Stimulated activated CD4-positive, alpha-beta T cell treated with anti-CD3 and anti-CD28 coated beads, Interleukin-15, amount 100 ng/mL, for 48 hours (primary cell): ENCODE data around the gene THAP12.

Experiments used
- DNase-seq, 2 donors: peaks; one replicate each; pipeline ENCODE4 v3.0.0-alpha.2; 2020; ENCODE audit warnings: low read depth in 2 of 2

Gene THAP12

DNA sequence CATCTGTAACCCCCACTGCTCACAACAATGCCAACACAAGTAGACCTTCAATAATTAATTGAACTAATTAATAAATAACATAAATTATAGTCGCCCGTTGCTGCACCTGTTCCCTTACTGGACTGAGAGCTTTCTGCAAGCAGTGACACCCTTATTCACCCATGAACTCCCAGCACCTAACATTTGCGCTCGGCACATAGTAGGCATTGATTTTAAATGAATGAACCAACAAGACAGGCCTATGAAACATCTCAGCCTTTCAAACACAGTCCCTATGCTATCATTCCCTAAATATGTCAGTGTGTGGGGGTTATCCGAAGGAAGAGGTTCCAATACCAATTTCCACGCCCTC, 1.1 kb downstream of the THAP12 start:
- DNase-seq: no peak

DNA sequence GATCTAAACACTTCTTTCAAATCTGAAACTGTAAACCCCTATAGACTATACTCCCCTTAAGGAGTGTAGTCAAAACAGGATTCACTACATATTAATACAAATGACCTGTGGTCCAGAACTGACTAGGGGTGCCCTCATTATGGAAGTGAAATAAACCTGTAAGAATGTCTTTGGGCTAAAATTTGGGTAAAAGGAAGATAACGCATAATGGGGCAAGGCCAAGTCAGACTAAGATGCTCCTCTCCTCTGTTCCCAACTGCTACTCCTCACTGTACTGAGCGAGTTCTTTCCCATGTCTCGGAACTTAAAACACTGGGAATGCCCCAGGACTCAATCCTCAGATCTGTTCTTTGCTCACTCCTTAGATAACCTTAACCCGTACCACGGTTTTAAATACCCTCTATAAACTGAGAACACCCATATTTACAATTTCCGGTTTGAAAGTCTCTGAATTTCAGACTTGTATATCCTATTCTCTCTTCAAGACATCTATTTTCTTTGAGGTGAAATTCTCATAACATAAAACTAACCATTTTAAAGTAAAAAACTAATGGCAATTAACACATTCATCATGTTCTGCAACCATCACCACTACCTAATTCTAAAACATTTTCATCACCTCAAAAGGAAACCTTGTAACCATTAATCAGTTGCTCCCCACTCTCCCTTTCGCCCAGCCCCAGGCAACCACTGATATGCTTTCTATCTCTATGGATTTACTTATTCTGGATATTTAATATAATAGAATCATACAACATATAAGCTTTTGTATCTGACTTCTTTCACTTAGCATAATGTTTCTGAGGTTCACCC, 4.0 kb downstream of the THAP12 start:
- no peak for DNase-seq

DNA sequence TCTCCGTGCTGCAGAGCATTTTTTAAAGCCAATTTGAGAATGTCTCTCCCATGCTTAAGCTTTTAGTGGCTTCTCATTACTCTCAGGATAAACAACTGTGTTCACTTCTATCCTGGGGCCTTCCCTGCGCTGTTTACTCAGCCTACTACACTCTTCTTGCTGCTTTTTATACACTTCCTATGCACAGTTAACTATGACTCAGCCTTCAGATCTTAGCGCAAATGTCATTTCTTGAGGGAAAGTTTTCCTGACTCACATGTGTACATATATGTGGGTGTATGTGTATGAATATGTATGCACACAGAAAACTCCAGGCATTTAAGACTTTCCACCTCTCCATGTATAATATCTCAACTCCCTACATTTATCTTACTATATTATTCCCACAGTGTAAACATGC, 9.8 kb downstream of the THAP12 start:
- peak in 1 of 2 donors; percentile 27 for DNase-seq

DNA sequence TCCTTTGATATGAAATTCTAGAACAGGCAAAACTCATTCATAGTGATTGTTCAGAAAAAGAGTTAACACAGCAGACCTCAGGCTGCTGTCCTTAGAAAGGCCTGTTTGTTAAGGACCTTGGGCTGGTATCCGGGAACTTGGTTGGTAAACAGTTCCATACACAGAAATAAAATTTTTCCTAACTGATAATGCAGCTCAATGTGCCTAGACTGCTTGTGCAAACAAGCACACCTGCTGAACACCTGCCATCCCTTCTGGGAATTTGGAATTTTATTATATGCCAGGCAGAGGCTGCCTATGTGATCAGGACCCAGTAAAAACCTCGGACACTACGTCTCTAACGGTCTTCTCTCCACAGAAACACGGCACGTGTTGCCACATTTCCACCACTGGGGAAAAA, 11.5 kb downstream of the THAP12 start:
- no peak for DNase-seq

DNA sequence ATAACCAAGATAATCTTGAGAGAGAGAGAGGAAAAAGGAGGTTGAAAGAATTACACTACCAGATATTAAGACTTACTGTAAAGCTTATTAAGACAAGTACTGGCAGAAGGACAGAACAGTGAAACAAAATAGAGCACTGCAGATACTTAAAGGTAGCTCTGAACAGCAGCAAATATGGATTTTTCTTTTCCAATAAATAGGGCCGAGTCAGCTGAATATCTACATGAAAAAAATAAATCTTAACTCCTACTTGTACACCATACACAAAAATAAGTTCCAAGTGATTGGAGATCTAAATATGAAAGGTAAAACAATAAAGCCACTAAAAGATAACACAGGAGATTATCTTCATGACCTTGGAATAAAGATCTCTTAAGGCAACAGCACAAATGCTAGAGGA, 12.4 kb downstream of the THAP12 start:
- no peak for DNase-seq

DNA sequence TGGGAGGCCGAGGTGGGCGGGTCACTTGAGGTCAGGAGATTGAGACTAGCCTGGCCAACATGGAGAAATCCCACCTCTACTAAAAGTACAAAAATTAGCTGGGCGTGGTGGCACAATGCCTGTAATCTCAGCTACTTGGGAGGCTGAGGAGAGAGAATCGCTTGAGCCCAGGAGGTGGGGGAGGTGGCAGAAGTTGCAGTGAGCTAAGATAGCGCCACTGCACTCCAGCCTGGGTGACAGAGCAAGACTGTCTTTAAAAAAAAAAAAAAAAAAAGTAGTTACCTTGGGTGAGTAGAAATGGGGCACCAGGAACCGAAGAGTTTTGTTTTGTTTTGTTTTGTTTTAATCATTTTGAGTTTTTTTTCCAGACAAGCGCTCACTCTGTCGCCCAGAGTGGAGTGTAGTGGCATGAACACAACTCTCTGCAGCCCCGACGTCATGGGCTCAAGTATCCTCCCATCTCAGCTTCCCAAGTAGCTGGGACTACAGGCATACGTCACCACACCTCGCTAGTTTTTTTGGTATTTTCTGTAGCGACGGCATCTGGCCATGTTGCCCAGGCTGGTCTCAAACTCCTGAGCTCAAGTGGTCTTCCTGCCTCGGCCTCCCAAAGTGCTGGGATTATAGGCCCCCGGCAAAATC, 15.8 kb downstream of the THAP12 start:
- no peak for DNase-seq

DNA sequence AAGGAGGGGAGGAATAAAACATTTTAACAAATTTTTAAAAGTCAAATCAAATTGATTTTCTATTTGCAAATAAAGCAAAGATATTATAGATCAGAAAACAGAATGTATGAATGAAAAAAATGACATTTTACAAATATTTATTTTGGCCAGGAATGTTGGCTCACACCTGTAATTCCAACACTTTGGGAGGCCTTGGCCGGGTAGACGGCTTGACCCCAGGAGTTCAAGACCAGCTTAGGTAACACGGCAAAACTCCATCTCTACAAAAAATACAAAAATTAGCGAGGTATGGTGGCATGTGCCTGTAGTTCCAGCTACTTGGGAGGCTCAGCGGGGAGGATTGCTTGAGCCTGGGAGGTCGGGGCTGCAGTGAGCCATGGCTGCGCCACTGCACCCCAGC, 18.2 kb downstream of the THAP12 start:
- no peak for DNase-seq

DNA sequence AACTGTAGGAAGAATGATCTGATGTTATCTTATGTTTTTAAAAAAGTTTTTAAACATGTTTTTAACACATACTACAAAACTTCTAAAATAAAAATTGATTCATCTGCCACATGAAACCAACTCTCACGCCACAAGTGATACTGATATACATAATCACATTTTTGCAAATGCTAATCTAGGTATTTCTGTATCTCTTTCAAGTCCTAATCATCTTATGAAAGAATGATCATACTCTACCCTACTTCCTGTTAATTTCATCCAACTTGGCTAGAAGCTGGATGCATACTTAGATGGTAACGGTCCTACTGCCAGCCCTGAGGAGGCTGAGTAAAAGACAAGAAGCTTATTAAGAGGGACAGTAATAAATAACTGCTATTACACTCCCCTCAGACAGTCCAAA, 19.2 kb downstream of the THAP12 start:
- DNase-seq: no peak

DNA sequence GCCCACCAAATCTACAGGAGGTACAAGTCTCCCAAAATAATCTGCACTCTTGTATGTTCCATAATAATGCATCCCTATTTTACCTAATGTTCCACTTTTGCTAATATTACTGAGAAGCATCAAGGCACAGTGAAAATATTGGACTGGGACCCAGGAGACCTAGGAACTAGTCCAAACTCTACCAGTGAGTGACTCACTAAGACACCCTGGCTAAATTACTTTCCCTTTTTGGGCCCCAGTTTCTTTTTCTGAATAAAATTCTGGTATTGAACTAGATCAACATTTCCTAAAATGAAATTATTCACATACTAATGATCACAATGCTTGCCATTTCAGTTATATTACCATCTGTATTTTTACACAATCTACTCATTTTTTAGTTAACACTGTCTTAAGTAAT, 19.6 kb downstream of the THAP12 start:
- DNase-seq: no peak

DNA sequence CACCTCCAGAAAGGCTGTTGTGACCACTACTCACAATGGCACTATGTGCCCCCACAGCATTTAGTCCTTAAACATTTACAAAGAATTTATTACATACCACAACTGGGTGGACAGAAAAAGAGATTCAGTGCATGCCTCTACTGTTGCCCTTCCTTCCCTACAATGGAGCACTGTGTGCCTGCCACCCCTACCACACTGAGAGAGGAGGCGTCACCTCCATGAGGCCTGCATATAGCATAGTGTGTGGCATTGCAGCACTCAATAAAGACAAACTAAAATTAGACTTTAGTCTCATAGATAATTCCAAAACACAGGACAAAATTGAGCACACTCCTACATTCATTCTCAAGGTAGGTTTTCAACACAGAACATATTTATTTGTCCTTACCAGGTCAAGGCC, 25.8 kb downstream of the THAP12 start:
- no peak for DNase-seq

DNA sequence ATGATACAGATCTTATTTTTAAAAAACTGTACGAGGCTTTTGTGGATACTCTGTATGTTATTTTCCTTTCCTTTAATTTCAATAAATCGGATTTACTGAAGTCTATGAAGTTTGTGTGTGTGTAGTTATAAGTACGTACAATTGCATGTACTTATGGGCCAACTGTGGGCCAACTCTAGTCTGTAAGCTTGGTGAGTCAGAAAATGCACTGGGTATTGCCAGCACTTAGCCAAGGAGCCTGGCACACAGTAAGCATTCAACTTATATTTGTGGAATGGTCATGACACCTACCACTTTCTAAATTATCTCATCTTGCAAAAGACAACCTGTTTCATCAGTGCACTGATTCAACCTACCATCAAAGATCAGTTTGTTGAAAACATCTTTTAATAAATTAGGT, 32.6 kb downstream of the THAP12 start:
- no peak for DNase-seq

DNA sequence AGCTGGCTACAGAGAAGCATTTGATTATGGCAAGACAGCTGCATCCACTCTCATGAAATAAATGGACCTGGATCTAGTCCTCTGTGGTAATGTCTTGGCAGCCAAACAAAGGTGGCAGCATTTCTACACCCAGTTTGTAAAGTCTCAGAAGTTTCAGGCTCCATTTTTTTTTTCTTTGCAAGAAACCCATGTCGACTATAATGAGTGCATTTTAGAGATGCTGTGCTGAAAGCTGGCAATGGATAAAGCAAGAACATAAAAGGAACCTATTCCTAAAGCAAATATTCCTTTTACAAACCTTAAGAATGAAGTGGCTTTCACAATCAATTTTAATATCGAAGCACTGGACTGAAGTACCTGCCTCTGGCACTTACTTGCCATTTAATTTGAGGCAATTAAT, 33.5 kb downstream of the THAP12 start:
- DNase-seq: no peak

DNA sequence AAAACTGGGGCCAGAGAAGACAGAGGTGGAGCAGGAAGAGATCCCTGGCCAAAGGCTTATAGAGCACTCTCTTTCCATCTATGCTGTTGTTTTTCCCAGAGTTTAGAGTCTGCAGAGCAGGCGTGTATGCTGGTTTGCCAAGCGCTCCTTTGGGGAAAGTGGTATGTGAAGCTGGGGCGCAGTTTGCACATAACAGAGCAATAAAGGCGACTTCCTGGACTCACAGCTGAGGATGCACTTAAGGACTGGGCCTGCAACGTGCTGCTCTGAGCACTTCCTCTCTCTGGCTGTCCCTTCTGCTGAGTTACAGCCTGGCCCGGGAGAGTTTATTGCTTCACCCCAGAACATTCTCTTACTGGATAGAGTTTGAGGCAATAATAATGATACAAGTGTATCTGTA, 41.7 kb downstream of the THAP12 start:
- DNase-seq: no peak

DNA sequence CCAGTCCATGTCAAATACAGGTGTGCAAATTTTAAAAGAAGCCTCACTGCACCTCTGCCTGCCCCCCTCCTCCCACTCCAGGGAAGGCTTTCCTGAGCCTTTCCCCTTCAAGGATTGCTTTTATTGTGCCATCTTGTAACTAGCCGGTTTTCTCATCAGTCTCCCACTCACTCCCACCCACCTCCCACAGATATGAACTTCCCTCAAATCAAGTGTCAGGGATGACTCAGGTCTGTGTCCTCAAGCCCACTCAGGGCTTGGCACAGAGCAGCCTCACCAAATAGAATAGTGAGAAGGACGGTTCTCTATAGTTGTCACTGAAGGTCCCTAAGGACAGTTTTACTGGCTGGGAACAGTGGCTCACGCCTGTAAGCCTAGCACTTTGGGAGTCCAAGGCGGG, 43.0 kb downstream of the THAP12 start:
- DNase-seq: no peak

DNA sequence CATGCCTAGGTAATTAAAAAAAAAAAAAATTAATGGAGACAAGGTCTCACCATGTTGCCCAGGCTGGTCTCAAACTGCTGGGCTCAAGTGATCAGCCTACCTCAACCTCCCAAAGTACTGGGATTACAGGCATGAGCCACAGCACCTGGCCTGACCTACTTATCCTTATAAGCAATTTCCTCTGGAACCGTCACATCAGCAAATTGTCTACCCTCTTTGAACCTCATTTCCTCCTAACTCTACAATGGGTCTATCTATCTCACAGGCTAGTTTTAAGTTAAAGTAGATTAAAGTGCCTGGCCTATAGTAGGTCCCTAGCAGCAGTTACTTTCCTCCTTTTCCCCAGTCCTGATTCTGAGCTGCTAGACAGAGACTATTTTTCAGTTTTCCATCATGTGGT, 43.5 kb downstream of the THAP12 start:
- DNase-seq: no peak

DNA sequence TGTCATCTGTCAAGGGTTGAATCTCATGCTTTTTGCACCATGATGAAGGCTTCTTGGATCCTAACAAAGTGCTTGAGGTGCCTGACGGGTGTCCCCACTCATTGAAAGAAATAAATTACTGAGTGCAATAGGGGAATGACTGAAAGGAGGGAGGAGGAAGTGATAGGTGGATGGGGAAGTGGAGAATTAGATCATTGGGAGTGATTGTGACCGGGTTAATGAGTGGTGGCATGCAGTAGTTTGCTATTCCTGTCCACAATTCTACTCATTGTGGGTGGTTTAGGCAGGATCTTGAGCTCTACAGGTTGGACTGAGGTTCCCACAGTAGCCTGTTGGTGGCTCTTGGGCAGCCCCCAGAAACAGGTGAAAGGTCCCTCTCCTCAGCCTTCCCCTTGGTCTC, 44.3 kb downstream of the THAP12 start:
- DNase-seq: no peak

DNA sequence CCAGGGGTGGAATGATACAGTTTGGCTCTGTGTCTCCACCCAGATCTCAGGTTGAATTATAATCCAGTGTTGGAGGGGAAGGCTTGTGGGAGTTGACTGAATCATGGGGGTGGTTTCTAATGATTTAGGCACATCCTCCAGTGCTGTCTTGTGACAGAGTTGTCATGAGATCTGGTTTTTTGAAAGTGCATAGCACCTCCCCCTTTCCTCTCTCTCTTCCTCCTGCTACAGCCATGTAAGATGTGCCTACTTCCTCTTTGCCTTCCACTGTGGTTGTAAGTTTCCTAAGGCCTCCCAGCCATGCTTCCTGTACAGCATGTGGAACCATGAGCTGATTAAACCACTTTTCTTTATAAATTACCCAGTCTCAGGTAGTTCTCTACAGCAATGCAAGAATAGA, 45.1 kb downstream of the THAP12 start:
- no peak for DNase-seq

DNA sequence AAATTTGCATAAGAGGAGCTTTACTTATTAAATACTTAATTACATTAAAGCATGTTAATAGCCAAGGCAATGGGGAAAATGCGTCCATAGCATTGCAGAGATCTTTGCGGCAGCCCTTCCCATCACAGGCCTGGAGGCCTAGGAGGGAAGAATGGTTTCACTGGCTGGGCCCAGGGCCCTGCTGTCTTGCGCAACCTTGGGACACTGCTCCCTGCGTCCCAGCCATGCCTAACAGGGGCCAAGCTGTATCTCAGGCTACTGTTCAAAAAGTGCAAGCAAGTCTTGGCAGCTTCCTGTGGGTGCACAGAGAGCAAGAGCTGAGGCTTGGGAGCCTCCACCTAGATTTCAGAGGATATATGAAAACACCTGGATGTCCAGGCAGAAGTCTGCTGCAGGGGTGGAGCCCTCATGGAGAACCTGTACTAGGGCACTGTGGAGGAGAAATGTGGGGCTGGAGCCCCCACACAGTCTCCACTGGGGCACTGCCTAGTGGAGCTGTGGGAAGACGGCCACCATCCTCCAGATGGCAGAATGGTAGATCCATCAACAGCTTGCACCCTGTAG, 46.0 kb downstream of the THAP12 start:
- no peak for DNase-seq

DNA sequence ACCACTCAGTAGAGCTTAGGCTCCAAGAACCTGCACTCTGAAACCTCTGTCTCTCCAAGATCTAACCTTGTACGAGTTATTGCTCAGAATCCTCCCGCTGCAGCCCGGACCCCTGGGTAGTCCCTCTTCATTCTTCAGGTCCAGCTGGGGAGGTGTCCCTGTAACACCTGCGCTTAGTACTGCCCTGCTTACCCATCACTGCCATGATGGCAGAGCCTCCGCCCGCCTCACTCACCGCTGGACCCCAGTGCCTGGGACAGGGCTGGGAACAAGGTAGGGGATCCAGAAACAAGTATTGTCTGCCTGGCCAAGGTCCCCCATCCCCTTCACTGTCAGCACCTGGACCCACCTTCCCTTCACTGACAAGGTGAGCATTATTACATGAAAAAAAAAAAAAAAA, 50.3 kb downstream of the THAP12 start:
- DNase-seq: no peak

DNA sequence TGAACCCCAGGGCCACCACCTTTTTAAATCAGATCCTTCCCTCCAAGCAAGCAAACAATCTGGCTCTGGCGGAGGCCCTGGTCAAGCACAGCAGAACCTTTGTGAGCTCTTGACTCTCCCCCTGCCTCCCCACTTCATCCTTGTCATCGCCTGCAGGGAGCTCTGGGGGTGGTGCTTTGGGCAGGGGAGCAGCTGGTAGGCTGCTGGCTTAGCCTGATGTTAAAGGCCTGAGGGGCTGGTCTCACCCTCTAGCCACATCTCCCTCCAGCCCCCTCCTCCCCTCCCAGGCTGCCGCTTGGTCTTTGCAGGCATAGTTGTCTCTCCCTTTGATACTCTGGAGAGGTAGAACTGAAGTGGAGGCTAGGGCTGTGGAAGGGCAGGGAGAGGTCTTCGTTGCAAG, 50.9 kb downstream of the THAP12 start:
- no peak for DNase-seq

DNA sequence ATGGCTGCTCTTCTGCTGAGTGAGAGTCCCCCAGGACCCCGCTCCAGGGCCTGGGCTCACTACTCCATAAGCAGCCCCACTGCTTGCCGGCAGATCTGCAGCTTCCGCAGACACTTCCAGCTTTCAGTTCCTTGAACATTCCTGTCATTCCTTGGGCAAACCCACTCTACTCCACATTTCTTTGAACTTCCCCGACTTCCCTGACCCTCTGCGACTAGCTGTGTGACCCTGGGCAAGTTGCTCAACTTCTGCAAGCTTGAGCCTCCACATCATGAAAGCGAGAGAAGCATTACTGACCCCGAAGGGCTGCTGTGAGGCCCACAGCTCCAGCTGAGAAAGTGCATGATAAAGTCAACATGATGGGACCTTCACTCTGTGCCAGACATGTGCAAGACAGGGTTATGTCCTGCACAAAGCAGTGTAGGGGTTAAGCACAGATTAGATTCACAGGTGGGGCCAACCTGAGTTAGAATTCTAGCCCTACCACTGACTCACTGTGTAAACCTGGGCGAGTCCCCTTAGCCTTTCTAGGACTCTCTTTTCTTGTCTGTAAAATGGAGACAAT, 51.8 kb downstream of the THAP12 start:
- no peak for DNase-seq

DNA sequence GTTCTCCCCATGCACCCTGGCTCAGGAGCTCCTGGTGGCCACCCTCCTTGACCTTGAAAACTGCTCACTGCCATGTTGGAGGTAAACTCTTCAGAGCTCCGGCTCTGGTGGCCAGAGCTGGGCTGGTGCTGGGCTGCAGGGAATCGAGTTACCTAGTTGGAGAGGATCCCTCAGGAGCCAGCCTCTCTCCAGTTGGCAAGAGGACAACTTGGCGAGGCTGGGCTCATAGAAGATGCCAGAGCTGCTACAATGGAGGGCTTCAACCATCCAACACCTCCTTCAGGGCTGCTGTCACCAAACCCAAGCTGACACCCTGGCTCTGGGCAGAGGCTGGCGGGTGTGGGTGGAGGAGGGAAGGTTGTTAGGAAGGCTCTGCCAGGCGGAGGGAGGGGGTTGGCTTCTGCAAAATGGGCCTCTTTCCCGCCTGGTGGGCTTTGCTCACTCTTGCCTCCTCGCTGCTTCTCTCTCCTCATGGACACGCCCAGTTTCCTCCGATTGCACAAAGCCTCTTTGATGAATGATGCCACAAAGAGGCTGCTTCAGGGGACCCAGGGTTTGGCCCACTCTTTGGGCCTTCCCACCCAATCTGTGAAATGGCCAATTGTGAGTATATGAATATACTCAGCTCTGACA, 53.1 kb downstream of the THAP12 start:
- DNase-seq: no peak

DNA sequence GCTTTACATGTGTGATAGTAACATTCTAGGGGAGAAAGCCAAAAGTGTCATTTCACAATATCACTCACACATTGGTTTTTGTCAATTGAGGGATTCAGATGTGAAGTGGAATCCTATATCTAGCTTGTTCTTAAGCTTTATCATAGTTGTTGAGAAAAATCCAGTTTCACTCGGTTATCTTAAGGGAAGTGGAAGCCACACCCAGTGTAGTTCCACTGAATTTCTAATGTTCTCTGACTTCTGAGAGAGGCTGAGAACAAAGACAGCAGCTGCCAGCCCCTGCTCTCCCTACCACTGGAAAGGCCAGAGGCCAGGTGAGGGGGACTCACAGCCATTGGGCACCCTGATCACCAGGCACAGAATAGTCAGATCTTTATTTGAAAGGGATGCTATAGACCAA, 53.7 kb downstream of the THAP12 start:
- no peak for DNase-seq
